ENCODE results near the gene SCGB3A1.

- TF ChIP-seq CTCF (IDR thresholded peaks at IDR 0.05) (peak in 3 of 12 donors; percentile 6 to 21 (median 11)), POLR2A (IDR thresholded peaks at IDR 0.05) (no peak)
Observed at GRCh38 chr5:180590543-180591310, 572 bp downstream of the SCGB3A1 start.
